HG03280 (cell line): Measurements from ENCODE around the gene SLMAP.

Experiments
- ATAC-seq: cut with Tn5 transposase; IDR thresholded peaks from one replicate; pipeline ENCODE4 v1.9.1; 2021; ENCODE audit warnings: mild to moderate bottlenecking, moderate library complexity; ENCODE audit not compliant: unreplicated experiment

Gene SLMAP

DNA sequence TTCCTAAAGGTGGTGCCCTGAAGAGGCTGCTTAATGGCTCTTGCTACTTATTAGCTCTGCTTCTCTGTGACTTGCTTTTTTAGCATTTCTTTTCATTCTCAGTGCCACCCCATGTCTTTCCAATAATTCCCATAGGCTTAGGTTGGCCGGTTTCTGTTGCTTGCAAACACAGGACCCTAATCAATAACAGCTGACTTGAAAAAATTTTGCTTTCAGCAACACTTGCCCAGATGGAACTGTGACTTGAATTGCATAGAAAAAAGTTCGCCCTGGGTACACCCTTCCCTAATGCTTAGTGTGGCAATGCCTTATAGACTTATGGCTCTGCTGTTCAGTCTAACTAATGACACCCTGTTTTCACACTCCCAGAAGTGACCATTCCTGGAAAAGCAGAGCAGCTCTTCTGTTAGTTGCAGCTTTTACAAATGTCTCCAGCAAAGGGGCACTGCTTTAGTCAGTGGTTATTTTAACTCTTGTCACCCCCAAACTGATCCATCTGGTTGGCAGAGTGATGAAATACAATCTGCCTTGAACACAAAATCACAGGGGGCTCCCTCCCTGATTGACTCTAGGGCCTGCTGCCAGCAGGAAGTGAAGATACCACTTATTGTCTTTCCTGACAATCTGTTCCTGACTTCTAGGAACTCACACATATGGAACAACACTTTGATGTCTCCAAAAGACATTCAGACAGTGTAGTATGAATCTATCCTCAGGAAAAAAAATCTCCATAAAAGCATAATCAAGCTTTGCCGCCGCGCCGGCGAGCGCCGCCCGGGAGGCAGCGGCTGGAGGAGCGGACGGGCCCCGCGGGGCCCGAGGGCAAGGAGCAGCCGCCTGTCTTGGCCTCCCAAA is 9.7 kb upstream of the SLMAP start:
- ATAC-seq: no peak

DNA sequence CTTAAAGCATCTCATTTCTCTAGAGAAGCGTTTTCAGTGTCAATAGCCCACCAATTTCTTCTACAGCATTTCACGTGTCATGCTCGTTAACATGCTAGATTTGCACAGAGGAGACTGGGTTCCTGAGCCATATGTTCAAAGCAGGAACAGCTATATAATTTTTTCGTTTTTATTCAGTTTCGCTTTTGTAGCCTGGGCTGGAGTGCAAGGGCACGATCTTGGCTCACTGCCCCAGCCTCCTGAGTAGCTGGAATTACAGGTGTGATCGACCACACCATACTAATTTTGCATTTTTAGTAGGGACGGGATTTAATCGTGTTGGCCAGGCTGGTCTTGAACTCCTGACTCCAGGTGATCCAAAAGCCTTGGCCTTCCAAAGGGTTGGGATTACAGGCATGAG is 6.6 kb upstream of the SLMAP start:
- ATAC-seq: no peak

DNA sequence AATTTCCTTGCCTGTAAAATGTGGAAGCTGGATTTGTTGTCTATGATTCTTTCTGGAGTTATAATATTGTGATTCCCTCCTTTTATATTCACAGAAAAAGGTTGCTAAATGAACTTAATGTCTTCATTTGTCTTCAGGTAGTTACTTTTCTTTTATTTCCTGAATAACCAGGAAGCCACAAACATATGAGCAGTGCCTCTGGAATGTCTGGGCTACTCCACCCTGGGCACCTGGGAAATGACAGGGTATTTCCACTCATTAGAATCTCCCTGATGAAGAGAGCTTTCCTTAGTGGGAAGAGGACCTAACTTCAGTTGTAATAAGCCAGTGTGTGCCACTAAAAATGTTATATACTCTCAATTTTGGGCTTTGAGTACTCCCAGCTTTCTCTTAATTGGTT is 3.8 kb upstream of the SLMAP start:
- ATAC-seq: no peak

DNA sequence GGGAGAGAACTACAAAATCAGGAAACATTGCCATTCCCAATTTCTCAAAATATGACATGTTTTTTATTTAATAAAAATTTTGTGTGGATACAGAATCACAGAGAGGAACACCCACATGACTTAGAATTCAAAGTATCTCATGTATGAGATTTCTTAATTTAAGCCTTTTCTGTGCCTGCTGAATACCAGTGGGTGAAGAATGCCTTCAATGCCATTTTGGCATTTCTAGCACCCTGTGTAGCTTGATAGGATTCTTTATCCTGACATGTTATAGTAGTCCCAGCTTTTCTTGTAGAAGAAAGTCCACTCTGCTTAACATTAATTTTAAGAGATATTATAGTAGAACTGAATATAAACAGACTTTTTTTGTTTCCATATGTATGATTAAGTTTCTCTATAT is 3.1 kb upstream of the SLMAP start:
- no peak for ATAC-seq

DNA sequence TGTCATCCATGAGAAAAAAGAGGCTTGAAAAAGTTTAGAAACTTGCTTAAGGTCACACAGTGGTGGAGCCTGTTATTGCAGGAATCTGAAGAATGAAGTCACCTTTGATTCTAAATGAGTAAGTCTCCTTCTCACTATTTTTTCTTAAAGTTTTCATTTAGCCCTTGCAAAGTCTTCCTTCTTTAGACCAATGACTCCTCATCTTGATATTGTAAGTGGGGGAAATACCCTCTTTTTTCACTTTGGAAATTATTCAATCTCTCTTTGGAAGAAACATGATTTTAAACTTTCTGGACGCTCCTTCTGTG is 787 bp upstream of the SLMAP start:
- ATAC-seq: no peak

DNA sequence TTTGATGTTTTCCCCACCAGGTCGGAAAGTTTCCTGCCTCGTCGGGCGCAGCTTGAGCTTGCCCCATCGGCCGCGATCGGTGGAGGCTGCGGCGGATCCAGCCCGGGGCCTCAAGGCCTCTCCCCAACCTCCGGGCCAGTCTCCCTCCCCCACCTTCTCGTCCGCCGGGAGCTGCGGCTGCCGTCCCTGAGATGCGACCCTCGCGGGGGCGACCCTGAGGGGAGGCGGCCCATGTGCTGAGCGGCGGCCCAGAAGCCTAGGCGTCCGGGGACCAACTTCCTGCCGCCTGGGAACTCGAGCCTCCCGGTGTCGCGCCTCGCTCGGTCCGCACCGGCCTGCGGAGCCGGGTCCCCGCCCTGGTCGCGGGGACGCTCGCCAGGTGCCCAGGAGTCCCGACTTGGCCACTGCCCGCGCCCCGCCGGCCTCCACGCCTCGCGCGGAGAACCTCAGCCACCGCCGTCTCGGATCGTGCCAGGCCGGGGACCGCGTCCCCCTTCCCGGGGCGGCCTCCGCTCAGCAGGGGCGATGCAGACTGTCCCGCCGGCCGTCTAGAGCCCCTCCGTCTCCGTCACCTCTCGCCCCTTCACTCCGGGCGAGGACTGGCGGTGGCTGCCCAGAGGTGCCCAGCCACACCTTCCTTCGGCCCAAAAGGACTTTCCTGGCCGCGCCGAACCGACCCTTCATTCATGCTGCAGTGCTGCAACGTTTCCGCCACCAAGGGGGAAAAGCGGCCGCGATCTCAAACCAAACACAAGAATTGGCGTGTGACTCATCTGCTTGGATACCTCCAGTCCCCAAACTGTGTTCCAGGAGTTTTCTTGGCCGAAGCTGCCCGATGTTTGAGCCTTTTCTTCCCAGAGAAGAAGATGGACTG is 656 bp downstream of the SLMAP start:
- ATAC-seq: peak; percentile 22

DNA sequence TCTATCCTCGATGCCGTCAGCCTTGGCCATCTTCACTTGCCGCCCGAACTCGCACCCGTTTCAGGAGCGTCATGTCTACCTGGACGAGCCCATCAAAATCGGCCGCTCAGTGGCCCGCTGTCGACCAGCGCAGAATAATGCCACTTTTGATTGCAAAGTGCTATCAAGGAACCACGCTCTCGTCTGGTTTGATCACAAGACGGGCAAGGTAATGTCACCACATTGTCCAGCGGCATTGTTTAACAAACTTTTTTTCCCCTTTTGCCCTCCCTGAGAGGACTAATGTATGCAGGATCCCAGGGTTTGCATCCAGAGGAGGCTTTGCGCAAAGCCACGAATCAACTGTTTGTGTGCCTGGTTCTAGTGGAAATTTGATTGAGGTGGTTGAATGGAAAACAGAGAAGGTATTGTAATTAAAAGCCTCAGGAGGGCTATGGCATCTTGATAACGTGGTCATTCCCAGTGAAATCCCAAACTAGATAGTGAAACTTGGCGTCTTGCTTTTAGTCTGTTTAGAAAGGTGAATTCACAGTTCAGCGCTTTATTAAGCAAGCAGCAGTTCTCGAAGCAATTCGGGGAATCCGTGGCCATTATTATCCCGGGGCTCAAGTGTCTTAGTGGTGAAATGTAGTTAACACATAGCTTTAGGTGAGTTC is 1.7 kb downstream of the SLMAP start:
- no peak for ATAC-seq

DNA sequence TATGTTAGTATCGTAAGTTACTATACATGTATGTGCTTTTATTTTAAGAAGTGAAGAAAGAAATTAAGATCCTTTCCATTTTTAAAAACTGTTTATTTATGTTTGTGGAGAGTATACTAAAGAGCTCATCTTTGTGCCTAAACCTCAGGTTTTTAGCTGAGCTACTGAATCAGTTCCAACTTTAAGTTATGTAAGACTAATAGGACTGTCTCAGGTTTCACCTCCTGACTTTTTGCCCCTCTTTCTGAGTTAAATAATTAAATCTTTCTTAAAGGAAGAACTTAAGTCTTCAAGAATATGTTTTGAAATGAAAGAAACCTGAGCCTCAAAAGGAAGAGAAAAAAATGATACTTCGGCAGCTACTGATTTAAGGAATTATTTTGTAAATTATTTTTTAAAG is 2.6 kb downstream of the SLMAP start:
- no peak for ATAC-seq

DNA sequence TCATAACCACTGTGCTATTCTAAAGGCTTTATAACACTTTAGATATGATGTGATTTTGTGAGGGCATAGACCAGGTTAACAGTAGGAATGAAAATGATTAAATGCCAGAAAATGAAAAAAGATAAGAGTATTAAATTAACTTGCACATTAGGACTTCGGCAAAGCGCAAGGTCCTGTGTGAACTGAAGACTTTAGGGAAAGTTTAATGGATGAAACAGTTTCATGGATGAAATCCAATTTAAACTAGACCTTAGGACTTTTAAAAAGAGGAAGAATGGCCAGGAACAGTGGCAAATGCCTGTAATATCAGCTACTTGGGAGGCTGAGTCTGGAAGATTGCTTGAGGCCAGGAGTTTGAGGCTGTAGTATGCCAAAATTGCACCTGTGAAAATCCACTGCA is 8.7 kb downstream of the SLMAP start:
- ATAC-seq: no peak

DNA sequence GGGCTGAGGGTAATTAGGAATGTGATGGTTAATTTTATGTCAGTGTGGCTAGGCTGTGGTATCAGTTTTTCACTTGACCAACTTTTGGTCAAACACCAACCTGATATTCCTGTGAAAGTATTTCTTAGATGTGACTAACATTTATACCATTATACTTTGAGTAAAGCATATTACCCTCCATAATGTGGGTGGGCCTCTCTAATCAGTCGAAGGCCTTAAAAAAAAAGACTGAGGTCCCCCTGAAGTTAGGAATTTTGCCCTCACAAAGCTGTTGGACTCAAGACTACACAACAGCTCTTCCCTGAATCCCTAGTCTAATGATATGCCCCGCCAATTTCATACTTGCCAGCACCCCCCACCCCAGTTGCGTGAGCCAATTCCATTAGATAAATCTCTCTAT is 12.5 kb downstream of the SLMAP start:
- no peak for ATAC-seq

DNA sequence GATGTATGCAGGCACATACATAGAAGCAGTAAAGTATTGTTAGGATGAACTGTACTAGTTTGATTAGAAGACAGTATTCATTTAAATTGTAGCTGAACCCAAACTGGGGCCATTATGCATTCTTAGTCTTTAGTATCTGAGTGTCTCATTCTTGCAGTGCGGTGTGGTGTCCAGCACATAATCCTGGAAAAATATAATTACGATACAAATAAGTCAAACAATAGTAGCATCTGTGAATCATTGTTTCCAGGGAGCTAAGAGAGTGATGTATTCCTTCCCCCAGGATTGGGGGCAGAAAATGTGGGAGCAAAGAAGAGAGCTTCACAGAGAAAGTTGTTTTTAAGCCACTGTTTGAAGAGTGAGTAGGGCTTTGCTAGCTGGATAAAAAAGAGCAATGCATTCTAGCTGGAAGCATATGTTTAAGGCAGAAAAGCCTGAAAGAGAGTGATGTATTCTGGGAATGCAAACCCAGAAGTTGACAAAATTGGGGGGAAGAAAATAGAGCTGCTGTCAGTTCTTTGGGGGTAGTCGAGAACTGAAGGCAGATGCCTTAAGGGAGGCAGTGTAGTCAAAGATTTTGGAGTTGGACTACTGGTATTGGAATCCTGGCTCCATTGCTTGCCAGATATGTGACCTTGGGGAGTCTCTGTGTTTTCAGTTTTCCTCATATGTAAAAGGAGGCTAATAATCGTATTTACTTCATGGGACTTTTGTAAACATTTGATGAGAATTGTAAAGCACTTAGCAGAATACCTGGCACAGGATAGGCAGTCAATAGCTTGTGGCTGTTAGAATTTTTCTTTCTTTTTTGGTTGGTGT is 14.1 kb downstream of the SLMAP start:
- no peak for ATAC-seq

DNA sequence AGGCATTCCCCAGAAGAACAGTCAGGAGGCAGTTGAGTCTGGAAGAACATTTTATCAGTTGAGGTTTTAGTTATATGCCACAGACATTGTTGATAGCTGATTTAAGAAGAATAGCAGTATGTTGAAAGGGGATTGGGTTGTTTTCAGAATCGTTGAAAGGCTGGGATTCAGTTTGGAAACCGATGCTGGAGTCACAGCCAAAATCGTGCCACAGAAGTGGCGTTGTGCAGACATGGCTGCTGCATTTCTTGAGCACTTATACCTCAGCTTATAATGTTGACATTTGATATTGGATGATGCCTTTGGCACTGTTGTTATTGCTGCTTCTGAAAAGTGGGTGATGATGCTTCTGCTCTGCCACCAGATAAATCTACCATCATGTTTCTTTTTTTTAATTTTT is 16.1 kb downstream of the SLMAP start:
- ATAC-seq: no peak

DNA sequence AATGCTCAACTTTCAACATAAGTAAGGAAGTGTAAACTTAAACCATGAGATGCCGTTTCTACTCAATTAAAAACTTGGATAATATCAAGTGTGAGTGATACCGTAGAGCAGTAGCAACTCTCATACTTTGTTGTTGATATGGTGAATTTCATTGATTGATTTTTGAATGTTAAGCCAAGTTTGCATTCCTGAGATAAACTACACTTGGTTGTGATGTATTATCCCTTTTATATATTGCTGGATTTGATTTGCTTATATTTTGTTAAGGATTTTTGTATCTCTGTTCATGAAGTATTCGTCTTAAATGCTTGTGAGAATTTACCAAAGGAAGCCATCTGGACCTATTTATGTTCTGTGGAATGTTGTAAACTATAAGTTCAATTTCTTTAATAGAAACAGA is 21.7 kb downstream of the SLMAP start:
- no peak for ATAC-seq

DNA sequence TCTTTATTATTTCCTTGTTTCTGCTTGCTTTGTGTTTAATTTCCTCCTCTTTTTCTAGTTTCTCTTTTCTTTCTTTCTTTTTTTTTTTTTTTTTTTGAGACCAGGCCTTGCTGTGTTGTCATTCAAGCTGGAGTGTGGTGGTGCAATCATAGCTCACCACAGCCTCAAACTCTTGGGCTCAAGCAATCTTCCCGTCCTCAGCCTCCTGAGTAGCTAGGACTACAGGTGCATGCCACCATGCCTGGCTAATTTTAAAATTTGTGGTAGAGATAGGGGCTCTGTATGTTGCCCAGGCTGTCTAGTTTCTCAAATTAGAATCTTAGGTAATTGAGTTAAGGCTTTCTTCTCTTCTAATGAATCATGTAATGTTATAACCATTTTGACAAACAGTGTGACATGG is 22.4 kb downstream of the SLMAP start:
- no peak for ATAC-seq

DNA sequence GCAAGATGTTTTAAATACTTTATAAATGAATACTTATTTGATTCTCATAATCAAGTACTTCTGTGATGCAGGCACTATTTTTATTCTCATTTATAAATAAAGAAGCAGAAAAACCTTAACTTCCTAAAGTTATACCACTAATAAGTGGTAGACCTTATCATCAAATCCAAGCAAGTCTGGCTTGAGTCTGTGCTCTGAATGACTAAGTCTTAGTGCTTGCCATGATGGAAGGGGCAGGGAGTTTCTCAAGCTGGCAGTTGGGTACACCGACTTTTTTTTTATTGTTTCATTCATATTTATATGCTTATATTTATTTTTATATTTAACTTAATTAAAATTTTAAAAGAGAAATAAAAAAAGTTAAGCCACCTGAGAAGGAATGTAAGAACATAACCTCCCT is 23.6 kb downstream of the SLMAP start:
- no peak for ATAC-seq

DNA sequence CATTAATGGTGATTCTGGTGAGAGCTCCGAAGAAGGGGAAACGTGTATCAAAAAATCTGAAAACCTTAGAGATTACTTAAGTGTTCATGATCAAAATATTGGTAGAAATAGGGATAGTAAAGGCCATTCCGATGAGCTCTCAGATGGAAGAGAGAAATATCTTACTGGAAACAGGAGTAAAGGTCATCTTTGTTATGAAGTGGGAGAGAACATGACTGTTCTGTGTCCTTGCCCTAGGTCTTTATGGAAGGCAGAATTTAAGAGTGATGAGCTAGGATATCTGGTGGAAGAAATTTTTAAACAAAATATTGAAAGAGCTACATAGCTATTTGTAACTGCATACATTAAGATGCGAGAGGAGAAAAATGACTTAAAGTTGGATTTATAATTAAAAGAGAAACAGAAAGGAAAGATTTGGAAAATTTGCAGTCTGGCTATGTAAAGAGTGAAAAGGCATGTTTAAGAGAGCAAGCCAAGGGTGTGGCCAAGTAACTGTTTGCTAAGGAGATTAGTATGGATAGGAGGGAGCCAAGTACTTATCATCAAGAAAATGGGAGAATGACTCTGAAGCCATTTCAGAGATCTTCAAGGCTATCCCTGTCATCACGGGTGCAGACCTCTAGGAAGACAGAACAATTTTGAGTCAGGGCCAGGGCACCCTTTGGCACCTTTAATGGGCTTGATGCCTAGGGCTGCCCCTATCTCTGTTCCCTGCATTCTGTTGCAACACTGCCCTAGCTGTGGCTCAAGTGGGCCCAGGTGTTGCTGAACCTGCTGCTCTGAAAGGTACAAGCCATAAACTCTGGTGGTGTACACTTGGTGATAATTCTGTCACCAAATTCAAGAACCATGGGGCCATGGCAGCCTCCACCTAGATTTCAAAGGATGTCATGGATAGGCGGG is 27.3 kb downstream of the SLMAP start:
- no peak for ATAC-seq

DNA sequence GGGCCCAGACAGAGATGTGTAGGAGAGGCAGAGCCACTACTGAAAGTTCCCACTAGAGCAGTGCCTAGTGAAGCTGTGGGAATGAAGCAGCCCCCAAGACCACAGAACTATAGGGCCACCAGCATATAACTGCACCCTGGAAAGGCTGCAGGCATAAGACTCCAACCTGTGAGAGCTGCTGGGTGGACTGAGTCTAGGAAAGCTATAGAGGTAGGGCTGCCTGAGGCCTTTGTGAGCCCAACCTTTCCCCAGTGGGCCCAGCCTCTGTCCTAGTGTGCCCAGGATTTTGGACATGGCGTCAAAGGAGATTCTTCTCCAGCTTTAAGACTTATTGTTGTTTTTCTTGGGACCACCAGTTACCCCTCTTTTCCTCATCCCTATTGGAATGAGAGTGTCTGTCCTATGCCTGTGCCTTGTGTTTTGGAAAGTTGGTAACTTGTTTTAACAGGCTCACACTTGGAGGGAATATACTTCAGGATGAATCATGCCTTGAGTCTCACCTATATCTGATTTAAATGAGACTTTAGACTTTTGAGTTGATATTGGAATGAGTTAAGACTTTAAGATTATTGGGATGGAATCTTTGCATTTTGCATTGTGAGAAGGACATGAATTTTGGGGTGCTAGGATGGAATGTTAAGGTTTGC is 28.1 kb downstream of the SLMAP start:
- ATAC-seq: no peak

DNA sequence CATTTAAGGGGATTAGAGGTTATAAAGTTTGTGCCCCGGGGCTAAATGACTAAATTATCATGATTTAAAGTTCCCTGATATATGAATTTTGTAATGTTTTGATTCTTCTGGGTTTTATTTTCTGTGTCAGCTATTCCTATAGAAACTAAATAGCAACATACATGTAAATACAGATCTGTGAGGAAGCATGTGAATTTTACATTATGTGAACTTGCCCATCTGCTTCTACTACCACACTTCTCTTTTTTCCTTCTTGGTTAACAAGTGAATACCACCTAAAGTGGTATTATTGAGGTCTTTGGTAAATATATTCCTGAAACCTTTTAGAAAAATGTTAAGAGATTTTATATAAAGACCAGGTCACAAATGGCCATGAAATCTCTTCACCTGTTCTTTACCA is 29.3 kb downstream of the SLMAP start:
- ATAC-seq: no peak

DNA sequence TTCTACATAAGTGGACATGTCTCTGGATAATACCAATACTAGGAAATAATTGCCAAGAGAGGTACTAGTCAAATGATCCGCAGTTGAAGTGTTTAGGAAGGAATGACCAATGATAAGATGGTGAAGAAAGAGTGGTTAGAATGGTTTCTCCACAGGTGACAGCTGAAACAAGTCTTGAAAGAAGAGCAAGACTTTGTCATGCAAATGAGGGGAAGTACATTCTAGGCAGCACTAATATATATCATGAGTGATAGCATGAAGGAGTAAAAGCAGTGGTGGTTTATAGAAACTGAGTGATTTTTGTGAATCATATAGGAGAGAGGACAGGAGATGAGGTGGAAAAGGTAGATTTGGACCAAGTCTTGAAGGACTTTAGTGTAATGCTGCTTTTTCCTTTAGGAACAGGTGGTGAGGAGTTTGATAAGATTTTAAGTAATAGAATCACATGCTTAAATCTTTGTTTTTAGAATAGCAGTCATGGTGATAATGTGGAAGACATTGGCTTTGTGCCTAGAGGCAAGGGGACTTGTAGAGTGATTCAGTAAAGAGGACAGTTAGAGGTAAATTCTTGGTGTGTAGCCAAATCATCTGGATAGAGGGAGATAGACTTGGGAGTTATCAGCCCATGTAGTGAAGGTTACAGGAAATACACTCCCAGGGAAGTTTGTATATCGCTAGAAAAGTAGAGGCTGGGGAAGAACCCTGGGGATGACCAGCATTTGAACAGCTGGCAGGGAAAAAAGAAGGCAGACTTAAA is 31.9 kb downstream of the SLMAP start:
- peak; percentile 91 for ATAC-seq
